NCI-H2227 (cell line): ENCODE data around the gene SORCS3.

Experiments used
- DNase-seq: peaks from one replicate; lab custom pipeline; 2025; ENCODE audit not compliant: unreplicated experiment; lab: John Stamatoyannopoulos, UW

The SORCS3 gene

DNA sequence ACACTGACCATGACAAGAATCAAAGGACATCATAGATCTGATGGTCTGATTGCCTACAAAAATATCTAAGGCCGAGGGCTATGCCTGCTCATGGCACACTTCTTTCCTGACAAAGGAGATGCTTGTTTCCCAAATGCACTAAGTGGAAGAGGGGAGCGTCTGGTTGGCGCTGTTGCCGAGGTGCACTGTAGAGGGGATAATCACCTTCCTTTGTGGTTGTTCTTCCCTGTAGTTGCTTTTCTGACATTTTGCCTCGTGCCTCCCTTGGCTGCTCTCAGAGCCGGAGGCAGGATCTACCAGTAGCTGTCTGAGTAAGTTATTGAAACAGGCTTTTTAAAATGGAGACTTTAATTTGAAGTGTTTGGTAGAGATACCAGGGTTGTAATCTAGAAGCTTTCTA, 352.0 kb downstream of the SORCS3 start:
- DNase-seq: no peak

DNA sequence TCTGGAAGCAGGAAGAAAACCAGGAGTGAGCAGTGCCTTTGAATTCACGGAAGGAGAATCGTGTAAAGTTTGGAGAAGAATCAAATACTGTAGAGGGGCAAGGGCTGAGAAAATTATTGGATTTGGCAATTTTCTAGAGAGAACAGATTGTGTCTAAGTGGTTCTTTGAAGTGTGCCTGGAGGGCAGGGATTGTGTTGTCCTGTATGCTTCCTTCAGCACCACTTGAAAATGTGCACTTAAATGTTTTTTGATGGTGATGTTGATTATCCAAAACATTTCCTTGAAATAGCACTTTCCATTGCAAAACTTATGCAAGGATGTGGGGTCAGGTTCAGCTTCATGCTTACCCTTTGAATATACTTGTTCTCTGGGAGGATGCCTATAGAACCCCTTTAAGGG, 360.2 kb downstream of the SORCS3 start:
- no peak for DNase-seq

- no peak for DNase-seq
These were observed 369.5 kb downstream of the SORCS3 start for GRCh38 chr10:105010411-105011121.

DNA sequence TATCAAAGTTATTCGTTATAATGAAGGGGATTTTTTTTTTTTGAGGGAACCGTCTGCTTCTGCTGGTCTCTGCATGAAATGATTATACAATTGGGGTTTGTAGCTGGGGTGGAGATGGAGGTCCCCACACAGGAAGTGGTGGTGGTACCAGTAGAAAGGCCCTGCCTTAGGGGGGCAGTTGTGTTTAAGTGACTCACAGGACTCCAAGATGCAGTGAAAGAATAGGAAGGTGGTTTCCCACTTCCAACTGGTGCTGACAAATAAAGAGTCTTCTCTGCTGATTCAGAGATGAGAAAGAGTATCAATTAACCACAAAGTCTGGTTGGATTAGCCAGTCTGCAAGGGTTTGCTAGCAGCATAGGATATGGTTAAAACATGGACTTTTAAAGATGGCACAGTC, 376.0 kb downstream of the SORCS3 start:
- no peak for DNase-seq

GRCh38 chr10:105017691-105018090, 376.6 kb downstream of the SORCS3 start:
- no peak for DNase-seq

DNA sequence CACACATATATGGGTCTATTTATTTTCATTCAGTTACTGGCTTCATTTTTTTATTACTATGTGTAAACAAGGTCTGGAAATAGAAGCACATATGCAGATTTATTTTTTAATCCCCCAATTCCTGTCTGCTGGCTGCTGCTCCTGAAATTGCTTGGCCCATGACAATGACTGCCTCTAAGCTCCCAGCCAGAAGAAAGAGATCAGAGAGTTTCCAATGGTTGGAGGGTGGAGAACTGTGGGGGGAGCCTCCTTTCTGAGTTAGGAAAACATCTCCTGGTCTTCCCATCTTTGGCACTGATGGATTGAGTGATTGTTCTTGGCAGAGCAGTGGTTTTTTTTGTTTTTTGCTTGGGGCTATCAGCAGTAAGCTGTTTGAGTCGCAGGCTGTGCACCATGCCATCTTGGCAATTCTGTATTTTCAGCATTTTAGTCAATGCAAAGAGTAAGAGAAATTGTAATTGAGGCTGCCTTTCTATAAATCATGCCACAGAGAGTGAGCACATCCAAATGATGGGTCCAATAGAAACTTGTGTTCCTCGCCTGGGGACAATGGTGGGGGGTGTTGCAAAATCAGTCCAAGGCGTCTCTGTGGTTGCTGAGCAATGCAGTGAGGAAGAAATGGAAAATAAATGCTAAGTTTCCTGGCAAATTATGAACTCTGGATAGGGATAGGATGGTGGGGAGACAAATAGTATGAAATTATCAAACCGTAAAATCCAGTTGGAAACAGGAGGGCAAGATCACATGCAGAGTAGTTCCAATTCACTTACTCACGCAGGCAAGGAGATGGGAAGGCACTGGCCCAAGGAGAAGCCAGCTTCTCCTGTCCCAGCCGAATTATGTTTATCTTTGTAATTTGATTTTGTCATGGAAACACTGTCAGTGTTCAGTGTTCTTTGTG, 382.4 kb downstream of the SORCS3 start:
- no peak for DNase-seq

- no peak for DNase-seq
These were observed 383.1 kb downstream of the SORCS3 start for GRCh38 chr10:105024184-105024583.

DNA sequence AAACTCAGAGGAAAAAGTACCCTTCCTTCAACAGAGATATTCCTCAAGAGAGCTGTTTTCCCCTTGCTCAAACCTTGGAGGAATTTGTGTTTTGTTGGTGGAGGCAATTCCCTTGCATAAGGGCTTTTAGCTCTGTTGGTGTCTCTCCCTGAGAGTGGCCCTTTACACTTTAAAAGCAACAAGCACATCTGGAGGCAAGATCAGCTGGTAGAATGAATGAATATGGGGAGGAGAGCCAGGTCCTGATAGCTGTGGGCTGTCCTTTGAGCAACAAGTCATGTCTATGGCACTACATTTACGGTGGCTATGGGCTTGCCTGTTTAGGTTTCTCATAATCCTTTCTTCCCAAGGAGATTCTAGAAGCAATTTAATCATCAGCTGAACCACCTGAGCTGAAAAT, 384.0 kb downstream of the SORCS3 start:
- no peak for DNase-seq

- DNase-seq: no peak
These were observed 385.5 kb downstream of the SORCS3 start for GRCh38 chr10:105026566-105026965.

DNA sequence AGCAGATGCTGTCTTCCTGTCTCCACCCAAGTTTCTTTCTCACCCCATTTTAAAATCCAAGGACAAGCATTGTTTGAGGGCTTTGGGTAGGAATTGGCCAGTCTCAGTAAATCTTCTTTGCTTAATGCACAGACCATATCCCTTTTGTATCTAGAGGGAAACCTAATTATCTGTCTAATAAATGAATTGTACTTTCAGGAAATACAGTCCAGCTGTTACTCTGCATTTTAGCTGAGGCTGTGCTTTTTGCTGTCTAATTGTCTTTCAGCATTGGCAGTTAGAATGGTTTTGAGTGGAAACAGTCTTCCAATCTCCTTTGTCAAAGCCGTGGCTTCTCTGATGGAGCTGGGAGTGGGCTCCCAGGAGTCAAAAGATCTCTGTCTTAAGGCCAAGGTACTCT, 388.2 kb downstream of the SORCS3 start:
- DNase-seq: no peak

DNA sequence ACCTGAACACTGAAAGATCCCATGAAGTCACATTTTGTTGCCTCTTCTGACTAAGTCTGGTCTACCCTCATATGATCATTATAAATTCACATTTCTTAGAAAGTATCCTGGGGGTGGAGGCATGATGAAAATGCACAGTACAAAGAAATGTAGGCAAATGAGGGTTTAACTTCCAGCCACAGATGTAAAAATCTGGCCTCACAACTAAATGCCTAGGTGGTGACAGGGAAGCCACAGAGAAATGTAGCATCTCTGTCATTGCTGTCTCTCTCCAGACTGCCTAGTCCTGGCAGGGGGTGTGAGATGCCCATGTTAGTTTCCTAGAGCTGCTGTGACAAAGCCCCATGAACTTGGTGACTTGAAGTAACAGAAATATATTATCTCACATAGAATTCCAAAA, 395.9 kb downstream of the SORCS3 start:
- no peak for DNase-seq

GRCh38 chr10:105041956-105042355, 400.9 kb downstream of the SORCS3 start:
- DNase-seq: no peak

DNA sequence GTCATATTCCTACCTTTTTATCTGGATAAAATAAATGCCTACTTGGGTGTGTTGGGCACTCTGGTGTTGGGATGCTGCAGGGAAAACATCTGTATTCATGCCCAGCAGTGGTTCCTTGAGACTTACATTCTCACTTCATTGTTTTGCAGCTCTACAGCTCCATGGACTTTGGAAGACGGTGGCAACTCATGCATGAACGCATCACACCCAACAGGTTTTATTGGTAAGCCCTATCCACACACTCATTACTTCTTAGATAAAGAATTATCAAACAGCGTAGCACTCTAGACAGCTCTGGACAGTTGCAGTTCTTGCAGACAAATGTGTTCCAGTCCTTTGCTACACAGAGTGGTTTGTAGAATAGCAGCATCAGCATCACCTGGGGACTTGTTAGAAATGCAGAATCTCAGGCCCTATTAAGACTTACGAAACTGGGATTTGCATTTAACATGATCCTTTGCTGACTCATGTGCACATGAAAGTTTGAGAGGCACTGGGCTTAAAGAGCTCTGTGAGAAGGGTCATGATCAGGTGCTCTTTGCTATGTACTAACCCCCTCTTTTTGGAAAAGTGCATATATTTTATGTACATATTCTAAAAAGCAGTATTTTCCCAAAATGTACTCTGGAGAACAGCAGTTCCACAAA, 401.9 kb downstream of the SORCS3 start:
- DNase-seq: no peak

DNA sequence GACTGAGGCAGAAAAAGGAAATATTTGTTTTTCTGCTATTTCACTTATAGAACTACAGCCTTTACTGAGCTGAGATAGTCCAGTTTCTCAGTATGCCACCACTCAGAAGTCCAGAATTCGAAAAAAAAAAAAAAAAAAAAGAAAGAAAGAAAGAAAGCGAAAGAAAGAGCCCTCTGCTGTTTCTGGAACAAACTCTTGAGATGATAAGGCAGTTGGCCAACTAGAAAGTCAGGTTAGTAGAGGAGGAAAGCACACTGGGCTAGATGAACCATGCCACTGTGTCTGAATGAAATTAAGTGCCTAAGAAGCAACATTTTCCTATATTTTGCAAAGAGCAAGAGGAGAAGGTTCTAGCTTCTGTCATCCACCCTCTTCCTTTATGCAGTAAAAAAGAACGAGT, 403.8 kb downstream of the SORCS3 start:
- no peak for DNase-seq

DNA sequence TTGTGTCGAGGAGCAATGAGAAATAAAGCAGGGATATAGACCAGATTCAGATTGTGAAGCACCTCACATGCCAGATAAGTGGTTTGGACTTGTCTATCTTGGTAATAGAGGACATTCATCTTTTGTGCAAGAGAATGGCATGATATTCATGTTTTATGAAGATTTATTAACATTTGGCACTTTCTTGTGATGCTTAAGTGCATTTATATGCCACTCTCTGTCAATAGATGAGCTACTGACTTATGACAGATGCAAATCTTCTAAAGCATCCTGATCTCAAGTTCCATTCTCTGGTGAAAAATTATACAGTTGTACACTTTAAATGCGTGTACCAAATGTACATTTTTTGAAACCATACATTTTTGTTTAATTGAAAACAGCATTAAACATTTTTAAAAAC, 415.3 kb downstream of the SORCS3 start:
- no peak for DNase-seq

- no peak for DNase-seq
These were observed 421.9 kb downstream of the SORCS3 start for GRCh38 chr10:105062951-105063350.

DNA sequence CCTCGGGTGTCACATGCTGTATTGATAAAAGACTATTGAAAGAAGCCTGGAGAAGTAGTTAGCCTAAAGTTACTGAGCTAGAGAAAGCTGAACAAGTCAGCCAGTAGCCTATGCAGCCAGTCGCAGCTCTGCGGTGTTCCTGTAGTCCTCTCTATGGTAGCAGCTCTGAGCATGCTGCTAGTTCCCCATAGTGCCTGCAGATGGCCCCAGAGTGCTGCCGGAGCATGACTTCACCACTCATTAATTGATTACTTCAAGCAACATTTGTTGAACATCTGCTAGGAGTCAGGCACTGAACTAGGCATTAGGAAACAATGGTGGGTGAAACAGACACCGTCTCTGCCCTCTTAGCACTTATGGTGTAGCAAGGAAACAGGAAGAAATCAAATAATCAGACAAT, 422.7 kb downstream of the SORCS3 start:
- no peak for DNase-seq

- no peak for DNase-seq
These were observed 427.4 kb downstream of the SORCS3 start for GRCh38 chr10:105068497-105068896.

- DNase-seq: no peak
These were observed 429.2 kb downstream of the SORCS3 start for GRCh38 chr10:105070249-105070648.

GRCh38 chr10:105070952-105071351, 429.9 kb downstream of the SORCS3 start:
- no peak for DNase-seq

GRCh38 chr10:105071980-105072379, 430.9 kb downstream of the SORCS3 start:
- DNase-seq: no peak

DNA sequence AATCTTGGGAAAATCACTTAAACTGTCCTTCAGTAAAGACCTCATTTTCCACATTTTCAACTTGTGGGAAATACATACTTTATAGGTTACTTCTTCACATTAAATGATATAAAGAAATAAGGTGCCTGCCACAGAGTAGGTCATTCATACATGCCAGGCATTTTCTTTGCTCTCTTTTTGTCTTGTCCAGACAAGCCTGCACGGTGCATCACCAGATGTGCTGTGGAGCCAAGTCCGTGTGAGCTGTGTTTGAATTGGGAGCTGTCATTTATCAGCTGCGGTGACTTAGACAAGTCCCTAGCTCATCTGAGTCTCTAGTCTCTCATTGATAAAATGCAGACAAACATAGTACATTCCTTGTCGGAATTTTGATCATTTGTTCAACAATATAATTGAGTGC, 432.9 kb downstream of the SORCS3 start:
- no peak for DNase-seq
